ENCODE data around the gene RFTN1.

DNA sequence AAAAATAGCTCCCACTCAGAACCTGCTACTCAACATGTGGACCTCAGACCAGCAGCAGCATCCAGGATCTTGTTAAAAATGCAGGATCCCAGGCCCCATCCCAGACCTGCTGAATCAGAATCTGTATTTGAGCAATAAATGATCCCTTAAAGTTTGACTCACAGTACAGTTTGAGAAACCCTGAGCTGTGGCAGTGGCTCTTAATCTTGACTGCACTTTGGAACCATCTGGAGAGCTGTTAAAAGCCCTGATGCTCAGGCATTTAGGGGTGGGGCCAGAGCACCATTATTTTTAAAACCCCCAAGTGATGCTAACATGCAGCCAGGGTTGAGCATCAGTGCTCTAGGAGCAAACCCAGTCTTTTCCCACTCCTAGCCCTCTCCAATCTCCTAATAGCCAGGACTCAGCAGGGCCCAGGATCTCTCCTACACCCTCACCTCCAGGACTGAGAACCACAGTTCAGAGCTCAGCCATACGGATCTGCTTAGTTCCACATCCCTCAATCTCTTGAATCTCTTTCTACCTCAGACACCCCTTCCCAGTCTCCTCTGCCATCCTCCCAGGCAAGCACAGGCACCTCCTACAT lies 10.2 kb downstream of the RFTN1 start:
- TF ChIP-seq CTCF (IDR thresholded peaks at IDR 0.05; ENCODE audit: control extremely low read depth in 1 of 3, insufficient read depth in 1 of 3, low read depth in 1 of 3, low read length in 3 of 3) (no peak), POLR2A (IDR thresholded peaks at IDR 0.05; ENCODE audit: control extremely low read depth in 1 of 2, low read depth in 2 of 2, low read length in 2 of 2) (no peak), EP300 (IDR thresholded peaks at IDR 0.05; ENCODE audit: borderline replicate concordance in 1 of 2, low read depth in 2 of 2, low read length in 2 of 2) (no peak), SRF (IDR thresholded peaks at IDR 0.05; ENCODE audit: low read depth, low read length) (no peak), TAF1 (IDR thresholded peaks at IDR 0.05; ENCODE audit: low read depth, low read length) (no peak), POLR2AphosphoS5 (IDR thresholded peaks at IDR 0.05; ENCODE audit: low read depth, low read length) (no peak), EZH2 (IDR thresholded peaks at IDR 0.05; ENCODE audit: low read depth, low read length, severe bottlenecking) (no peak), PHF8 (conservative IDR thresholded peaks at IDR 0.05; ENCODE audit: low read depth, low read length) (no peak), CREB1 (IDR thresholded peaks at IDR 0.05) (no peak), ZNF274 (IDR thresholded peaks at IDR 0.05; ENCODE audit: borderline replicate concordance, extremely low read depth, low read length) (no peak)

Data from H1 (cell line).